Ectodermal cell (in vitro differentiated cells): ENCODE measurements around the gene CIB1.

ENCODE experiments used
- H3K27ac ChIP-seq: 2 replicates; pipeline ENCODE4 v1.7.0; 2013; ENCODE audit warnings: mild to moderate bottlenecking, low read depth, low read length; ENCODE audit not compliant: insufficient read depth, poor library complexity, severe bottlenecking
- H3K27me3 ChIP-seq: 2 replicates; pipeline ENCODE4 v1.7.0; 2013; ENCODE audit warnings: mild to moderate bottlenecking, low read length; ENCODE audit not compliant: insufficient read depth, control insufficient read depth, poor library complexity, severe bottlenecking
- H3K36me3 ChIP-seq: one replicate; pipeline ENCODE4 v1.7.0; 2013; ENCODE audit warnings: low read length; ENCODE audit not compliant: control insufficient read depth, insufficient read depth
- H3K4me1 ChIP-seq: one replicate; pipeline ENCODE4 v1.7.0; 2013; ENCODE audit warnings: low read length; ENCODE audit not compliant: control insufficient read depth, insufficient read depth
- H3K4me3 ChIP-seq: 2 replicates; pipeline ENCODE4 v1.7.0; 2013; ENCODE audit warnings: low read depth, low read length, control low read depth; ENCODE audit not compliant: insufficient read depth
- H3K9me3 ChIP-seq: 2 replicates; pipeline ENCODE4 v1.7.0; 2013; ENCODE audit warnings: mild to moderate bottlenecking, low read length, moderate library complexity; ENCODE audit not compliant: control insufficient read depth
- WGBS, 2 experiments: methylation state at CpG; one replicate each; pipeline ENCODE4 v1.1.7; 2013; ENCODE audit warnings: missing lambda C conversion rate in 2 of 2; 5-methylcytosine and 5-hydroxymethylcytosine counted together

The CIB1 gene

DNA sequence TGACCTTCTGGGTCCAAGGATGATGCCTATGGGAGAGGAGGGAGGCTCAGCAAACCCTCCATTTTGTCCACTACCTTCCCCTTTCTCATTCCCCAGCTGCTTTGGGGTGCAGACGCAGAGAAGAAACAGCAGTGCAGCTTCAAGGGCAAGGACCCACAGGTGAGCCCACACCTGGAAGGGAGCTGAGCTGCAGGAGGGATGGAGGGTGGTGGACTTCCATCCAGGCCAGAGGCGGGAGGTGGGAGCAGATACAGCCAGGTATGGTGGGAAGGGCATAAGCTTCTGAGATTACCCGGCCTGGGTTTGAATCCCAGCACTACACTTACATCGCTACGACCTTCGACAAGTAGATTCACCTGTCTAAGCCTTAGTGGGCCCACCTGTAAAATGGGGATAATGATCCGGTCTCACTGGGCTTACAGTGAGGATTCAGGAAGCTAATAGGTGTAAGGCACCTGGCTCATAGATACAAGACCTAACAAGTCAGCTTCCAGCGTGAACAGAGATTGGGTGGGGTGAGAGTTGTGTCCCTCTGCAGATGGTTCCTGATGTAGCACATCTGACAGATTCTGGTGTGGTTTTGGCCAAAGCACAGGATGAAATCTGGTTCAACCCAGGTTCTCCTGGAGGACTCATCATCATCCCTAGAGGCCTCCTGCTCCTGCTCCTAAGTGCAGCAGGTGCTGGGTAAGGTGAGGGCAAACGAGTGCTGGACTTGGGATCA lies 15.9 kb downstream of the CIB1 start:
- no peak overlapping the region for H3K27ac ChIP-seq
- no peaks in the 10 kb centered on the region for H3K9me3 ChIP-seq
- no peak overlapping the region for H3K4me3 ChIP-seq
- 96 to 97% methylated on average over 9 of the region's 9 CpGs for WGBS, 2 experiments
- no peaks in the 10 kb centered on the region for H3K27me3 ChIP-seq
- no peaks in the 10 kb centered on the region for H3K36me3 ChIP-seq
- no peaks in the 10 kb centered on the region for H3K4me1 ChIP-seq

DNA sequence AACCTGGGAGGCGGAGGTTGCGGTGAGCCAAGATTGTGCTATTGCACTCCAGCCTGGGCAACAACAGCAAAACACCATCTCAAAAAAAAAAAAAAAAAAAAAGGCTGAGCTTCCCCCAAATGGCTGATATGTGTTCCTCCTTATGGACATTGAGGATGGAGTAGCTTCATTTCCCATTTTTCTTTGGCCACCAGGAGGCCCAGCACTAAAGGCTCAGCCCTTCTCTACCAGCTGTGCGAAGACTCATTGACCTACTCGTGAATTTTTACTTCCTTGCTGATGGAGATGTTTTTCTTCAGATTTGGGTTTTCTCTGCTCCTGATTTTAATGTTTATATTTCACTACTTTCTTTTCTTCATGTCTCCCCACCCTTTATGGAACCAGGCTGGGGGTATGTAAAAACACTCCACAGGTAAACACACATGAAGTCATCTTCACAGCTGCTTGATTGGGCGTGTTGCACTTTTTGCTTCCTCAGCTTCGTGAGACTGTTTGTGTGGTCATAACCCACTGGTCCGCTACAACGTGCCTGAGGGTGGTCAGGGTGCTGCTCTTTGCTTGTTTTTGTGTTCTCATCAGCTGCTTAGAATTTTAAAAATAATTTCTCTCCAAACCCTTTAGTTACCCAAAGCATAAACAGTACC lies 19.1 kb downstream of the CIB1 start:
- H3K4me3 ChIP-seq = no peak overlapping the region
- H3K36me3 ChIP-seq = no peaks in the 10 kb centered on the region
- WGBS, 2 experiments = 92 to 95% methylated on average over 8 of the region's 8 CpGs
- H3K27ac ChIP-seq = no peak overlapping the region
- H3K4me1 ChIP-seq = no peaks in the 10 kb centered on the region
- no peaks in the 10 kb centered on the region for H3K27me3 ChIP-seq
- H3K9me3 ChIP-seq = no peaks in the 10 kb centered on the region

DNA sequence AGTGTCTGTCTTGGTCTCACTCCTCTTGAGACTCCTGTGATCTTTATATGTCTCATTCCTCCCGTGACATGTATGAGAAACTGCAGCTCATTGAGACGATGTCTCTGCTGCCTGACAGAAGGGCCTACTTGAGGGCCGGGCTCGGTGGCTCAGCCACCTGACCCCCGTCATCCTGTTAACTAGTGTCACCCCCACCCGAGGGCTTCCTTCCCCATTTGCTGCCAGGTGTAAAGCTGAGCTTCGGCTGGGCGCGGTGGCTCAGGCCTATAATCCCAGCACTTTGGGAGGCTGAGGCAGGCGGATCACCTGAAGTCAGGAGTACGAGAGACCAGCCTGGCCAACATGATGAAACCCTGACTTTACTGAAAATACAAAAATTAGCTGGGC lies 19.9 kb downstream of the CIB1 start:
- Histone ChIP-seq H3K27ac (no peak overlapping the region), H3K36me3 (no peaks in the 10 kb centered on the region), H3K4me1 (no peaks in the 10 kb centered on the region), H3K9me3 (no peaks in the 10 kb centered on the region), H3K27me3 (no peaks in the 10 kb centered on the region), H3K4me3 (no peak overlapping the region)
- WGBS, 2 experiments = 92 to 94% methylated on average over 11 of the region's 11 CpGs

DNA sequence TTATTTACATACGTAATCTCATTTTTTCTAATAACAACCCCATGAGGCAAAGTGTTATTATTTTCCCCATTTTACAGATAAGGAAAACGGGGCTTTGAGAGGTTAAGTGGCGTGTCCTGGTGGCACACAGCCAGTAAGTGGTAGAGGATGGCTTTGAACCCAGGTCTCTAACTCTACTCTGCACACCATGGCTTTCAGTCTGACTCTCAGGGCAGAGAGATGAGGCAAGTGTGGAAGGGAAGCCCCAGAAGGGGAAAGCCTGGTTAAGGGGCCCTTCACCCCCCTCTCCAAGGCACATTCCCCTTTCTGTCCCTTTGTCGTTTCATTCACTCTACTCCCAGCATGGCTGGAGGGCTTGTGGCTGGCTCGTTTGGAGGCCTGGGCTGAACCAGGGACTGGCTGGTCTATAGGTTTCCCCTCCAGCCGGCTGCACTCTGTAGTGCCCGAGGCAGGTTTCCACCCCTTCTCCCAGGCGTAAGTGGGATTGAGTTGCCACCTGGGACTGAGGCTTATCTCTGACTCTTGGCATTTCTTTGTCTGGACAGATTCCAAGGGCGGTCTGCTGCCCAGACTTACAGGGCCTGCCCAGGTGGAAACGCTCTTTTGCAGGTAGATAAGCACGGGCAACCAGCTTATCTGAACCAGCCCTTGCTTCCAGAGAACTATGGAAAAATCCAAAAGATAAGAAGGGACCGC lies 20.5 kb downstream of the CIB1 start:
- Histone ChIP-seq H3K27me3 (no peaks in the 10 kb centered on the region), H3K27ac (no peak overlapping the region), H3K9me3 (no peaks in the 10 kb centered on the region), H3K4me1 (no peaks in the 10 kb centered on the region), H3K4me3 (no peak overlapping the region), H3K36me3 (no peaks in the 10 kb centered on the region)
- WGBS, 2 experiments = 83 to 90% methylated on average over 11 to 12 of the region's 12 CpGs

DNA sequence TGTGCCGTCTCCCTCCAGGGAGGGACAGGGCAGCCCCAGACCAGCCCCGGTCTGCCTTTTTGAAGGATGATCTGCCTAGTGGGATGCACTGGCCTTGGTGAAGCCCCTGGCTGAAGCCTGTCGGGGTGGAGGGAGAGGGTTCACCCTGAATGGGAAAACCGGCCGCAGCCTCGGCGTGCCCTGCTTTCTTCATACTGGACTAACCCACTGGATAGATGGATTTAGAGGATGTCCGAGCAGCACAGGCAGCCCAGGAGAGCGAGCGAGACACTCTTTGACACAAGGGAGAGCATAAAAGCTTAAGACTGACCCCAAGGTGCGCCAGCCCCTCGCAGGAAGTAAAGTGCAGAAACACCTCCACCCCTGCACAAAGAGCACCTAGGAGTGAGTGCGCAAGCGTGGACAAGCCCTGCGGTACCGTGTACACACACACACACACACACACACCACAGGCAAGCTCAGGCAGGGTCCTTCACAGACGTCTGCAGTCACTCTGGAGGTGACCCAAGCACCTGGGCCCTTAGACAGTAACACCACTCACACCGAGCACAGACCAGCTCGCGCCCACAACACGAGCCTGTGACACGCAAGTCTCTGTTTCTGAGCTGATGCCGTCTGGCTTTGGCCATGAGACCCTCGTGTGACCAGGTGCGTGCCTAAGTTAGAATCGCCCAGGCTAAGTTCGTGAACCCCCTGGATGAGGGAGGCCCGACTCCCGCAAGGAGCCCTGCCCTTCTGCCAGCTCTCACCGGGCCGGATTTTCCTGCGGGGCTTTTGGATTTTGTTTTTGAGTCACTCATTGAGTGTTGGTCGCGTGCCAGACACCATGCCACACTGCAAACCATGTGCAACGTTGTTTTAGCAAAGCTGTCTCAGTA lies 21.3 kb downstream of the CIB1 start:
- Histone ChIP-seq H3K27ac (no peak overlapping the region), H3K36me3 (no peaks in the 10 kb centered on the region), H3K27me3 (no peaks in the 10 kb centered on the region), H3K4me1 (no peaks in the 10 kb centered on the region), H3K4me3 (no peak overlapping the region), H3K9me3 (no peaks in the 10 kb centered on the region)
- WGBS, 2 experiments = 93 to 94% methylated on average over 34 to 35 of the region's 35 CpGs

DNA sequence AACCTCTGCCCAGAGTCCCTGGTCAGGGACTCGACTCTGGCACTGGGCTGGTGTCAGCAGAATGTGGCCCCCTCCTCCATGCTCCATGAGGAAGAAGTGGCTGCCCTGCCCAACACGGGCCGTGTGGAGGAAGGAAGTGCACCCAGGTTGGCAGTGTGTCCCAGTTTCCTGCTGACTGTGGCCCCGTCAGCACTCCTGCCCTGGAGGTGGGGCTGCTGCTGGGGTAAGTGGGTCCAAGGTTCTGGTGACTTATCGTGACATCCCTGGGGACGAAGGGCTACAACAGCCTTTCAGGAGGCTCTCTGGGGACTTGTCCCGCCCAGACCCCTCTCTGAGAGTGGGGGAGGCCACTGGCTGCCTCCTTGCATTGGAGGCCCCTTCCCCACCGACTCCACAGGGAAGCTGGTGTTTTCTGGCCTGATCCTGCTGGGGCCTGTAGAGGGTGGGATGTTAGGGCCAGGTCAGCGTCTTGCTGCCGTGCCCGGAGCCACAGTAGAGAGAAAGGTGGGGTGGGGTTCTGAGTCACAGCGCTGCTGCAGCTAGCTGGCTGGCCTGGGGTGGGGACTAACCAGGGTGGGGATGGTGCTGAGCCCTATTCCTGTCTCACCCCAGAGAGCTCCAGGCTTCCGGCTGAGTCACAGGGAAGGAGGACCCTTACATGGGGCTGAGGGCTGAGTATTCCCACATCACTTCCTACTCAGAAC lies 22.1 kb downstream of the CIB1 start:
- Histone ChIP-seq H3K27ac (no peak overlapping the region), H3K4me3 (no peak overlapping the region), H3K27me3 (no peaks in the 10 kb centered on the region), H3K9me3 (no peaks in the 10 kb centered on the region), H3K36me3 (no peaks in the 10 kb centered on the region), H3K4me1 (no peaks in the 10 kb centered on the region)
- WGBS, 2 experiments = 81 to 84% methylated on average over 13 of the region's 13 CpGs

DNA sequence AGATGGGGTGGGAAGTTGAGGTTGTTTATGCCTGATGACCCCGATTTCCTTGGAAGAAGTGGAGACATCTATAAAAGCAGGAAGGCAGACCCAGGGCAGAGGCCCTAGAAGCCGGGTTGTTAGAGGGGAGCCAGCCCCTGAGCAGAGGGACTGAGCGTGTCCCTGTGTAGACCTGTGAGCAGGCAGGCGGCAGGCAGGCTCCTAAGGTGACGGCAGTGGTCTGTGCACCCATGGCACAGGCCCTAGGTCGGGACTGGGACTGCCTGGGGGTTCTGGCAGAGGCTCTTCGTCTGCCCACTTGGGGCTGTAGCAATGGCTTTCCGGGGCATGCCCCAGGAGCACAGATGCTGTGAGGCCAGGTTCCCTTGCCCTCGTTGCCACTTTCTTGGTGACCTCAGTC lies 22.7 kb downstream of the CIB1 start:
- H3K4me3 ChIP-seq = no peak overlapping the region
- H3K4me1 ChIP-seq = no peaks in the 10 kb centered on the region
- WGBS, 2 experiments = 92 to 95% methylated on average over 9 of the region's 9 CpGs
- H3K27ac ChIP-seq = no peak overlapping the region
- H3K27me3 ChIP-seq = no peaks in the 10 kb centered on the region
- no peaks in the 10 kb centered on the region for H3K36me3 ChIP-seq
- H3K9me3 ChIP-seq = no peaks in the 10 kb centered on the region

DNA sequence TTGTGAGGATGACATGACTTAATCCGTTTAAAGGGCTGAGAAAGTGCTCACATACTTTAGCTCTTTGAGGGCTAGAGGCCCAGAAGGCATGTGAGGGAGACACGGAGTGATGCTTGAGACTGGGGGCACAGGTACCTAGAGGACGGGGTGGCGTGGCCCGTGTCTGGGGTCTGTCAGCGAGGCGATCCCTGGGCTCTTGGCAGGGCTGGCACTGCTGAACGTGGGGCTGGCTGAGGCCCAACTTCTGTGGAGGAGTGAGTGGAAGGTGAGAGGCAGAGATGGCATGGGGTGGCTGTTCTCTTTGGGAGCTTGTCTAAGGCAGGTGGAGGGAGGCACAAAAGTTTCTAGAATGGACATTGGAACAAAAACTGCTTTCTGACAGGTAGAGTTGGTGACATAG lies 23.1 kb downstream of the CIB1 start:
- Histone ChIP-seq H3K4me3 (no peak overlapping the region), H3K36me3 (no peaks in the 10 kb centered on the region), H3K9me3 (no peaks in the 10 kb centered on the region), H3K4me1 (no peaks in the 10 kb centered on the region), H3K27ac (no peak overlapping the region), H3K27me3 (no peaks in the 10 kb centered on the region)
- WGBS, 2 experiments = 94 to 95% methylated on average over 8 of the region's 8 CpGs

DNA sequence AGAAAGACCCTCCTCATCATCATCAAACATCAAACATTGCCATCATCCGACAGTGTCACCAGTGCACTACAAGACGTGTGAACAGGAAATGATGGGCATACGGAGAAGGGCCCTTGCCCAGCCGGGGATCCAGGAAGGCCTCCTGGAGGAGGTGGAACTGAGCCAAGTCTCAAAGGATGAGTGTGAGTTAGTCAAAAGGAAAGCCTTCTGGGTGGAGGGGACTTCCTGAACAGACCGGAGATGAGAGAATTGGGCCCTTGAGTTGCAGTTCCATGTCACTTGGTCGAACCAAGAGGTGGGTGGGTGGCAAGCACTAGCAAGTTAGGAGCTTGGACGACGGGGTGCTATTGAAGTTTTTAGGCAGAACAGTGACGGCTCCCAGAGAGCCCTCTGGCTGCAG lies 24.1 kb downstream of the CIB1 start:
- Histone ChIP-seq H3K27ac (no peak overlapping the region), H3K27me3 (no peaks in the 10 kb centered on the region), H3K9me3 (no peaks in the 10 kb centered on the region), H3K4me1 (no peaks in the 10 kb centered on the region), H3K4me3 (no peak overlapping the region), H3K36me3 (no peaks in the 10 kb centered on the region)
- whole genome bisulfite sequencing, 2 experiments = 93 to 95% methylated on average over 9 of the region's 9 CpGs
